ENCODE results near the gene MAN1A1.
"Not testable (repeated sequence)": the region's sequence is repeated elsewhere in the genome, so short reads cannot be mapped to it uniquely, and the experiment has no call there.

MAN1A1 gene

DNA sequence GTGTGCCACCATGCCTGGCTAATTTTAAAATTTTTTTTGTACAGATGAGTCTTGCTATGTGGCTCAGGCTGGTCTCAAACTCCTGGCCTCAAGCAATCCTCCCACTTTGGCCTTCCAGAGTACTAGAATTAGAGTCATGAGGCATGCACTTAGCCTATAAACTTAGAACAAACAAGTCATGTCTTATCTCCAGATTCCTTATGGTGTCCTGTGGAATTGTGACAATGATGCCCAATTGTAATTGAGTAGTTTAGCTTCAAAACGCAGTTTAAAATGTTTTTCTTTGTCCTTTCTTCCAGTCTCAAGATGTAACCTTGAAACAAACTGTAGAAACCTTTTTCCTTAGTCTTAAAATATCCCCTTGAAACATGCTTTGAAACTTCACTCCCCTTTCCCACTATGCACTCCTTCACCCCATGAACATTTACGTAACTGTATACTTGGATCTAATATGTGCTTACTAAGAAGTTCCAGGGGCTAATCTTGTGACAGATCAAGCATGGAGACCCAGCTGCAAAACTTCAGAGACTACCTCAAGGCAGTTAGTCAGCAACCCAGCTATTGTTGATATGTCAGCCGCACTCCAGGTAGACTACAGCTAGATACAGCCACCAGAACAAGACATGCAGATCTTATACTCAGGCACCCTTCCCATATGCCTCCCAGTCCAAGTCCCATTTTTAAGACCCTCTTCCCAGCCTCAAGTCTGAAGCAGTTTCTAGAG, 46.2 kb downstream of the MAN1A1 start:
- no peak for DNase-seq (ENCODE audit: low read depth in 2 of 2)

DNA sequence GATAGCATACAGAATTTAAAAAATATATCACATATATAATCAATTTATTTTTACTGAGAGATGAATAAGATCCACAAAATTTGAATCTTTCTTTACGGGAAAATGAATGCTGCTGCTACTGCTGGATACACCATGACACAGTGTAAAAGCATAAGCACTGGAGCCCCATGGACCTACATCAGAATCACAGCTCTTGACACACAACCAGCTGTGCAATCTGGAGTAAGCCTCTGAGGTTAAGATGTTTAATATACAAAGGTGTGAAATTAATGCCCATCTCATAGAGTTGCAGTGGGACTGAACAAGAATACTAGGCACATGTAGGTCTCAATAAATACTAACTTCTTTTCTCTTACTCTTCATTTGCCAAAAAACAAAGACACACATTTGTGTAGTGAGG, 48.1 kb downstream of the MAN1A1 start:
- DNase-seq (ENCODE audit: low read depth in 2 of 2): no peak

DNA sequence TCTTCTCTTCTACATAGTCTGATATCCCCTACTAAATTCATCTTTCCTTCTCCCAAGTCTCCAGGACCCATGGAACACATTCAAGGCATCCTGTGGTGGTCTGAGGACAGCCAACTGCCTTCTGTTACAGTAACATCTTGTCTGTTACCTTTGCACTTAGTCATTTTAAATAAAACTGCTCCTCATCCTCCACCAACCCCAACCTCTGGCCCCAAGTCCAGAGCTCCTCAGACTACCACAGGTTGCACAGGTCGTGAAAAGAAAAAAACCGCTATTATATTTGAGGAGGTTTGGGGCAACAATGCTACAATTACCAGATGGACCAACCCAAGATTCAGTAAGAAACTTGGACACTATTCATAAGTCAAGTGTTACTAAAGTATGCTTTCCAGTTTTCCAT, 49.9 kb downstream of the MAN1A1 start:
- no peak for DNase-seq (ENCODE audit: low read depth in 2 of 2)

GRCh38 chr6:119297049-119297448, 52.5 kb downstream of the MAN1A1 start:
- DNase-seq (ENCODE audit: low read depth in 2 of 2): no peak

DNA sequence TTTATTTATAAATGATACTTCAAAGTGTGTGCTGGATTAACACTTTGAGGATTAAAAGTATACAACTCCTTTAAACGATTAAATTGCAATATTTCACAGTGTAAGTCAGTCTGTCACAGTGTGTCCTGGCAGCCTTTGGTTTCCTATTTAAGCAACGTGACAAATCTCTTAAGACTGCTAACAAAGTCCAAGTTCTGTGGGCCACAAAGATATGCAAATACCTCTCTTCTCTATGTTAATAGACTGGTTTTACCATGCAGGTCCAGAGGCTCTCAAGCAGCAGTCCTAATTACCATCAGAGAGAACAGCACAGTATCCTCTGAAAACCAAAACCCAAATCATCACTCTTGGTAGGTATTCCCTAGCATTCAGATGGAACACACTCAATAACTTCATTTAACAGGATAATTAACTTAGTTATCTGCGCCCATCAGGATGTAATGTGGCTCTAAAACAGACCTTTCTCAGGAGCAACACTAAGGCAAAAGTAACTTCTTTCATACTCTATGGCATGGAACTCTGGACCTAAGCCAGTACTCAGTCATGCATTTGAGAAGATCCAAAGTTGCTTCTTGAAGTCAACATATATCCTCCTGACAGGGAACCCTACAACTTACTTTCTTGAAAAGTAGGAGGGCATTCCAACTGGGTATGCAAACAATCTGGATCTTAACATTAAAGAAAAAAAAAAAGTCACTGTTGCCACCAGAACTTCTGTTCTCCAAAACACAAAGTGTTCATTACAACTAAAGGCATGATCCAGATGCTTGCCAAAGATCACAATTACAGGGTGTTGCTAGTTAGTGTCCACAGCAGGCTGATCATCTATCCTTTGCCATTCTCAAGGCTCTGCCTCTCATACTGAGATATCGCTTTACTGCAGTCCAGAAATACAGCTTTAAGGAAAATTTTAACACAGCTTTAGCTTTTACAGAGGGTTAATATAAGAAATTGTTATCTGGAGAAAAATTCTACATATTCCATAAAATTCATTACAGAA, 53.2 kb downstream of the MAN1A1 start:
- no peak for DNase-seq (ENCODE audit: low read depth in 2 of 2)

DNA sequence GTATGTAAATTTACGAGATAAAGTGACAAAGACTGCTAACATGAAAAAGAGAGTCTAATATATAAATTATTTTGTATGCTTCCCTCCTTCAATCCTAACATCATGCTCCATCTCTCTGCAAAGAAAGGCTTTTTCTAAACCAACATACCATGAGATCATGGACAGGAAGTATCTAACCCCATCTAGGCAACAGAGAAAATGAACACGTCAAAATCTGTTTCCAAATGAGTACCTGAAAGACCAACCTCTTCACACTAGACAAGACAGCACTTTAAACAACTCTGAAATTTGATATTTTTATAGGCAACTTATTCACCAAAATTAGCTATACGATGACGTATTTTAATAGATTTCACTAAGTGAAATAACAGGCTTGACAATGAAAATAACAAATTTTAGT, 54.6 kb downstream of the MAN1A1 start:
- no peak for DNase-seq (ENCODE audit: low read depth in 2 of 2)

GRCh38 chr6:119291060-119291459, 58.5 kb downstream of the MAN1A1 start:
- DNase-seq (ENCODE audit: low read depth in 2 of 2): not testable (repeated sequence)

- DNase-seq (ENCODE audit: low read depth in 2 of 2): no peak
Measured at GRCh38 chr6:119290306-119290705, 59.3 kb downstream of the MAN1A1 start.

- no peak for DNase-seq (ENCODE audit: low read depth in 2 of 2)
Measured at GRCh38 chr6:119289651-119290050, 59.9 kb downstream of the MAN1A1 start.

- peak in 1 of 2 experiments; percentile 24 for DNase-seq (ENCODE audit: low read depth in 2 of 2)
Measured at GRCh38 chr6:119285908-119286625, 63.5 kb downstream of the MAN1A1 start.

DNA sequence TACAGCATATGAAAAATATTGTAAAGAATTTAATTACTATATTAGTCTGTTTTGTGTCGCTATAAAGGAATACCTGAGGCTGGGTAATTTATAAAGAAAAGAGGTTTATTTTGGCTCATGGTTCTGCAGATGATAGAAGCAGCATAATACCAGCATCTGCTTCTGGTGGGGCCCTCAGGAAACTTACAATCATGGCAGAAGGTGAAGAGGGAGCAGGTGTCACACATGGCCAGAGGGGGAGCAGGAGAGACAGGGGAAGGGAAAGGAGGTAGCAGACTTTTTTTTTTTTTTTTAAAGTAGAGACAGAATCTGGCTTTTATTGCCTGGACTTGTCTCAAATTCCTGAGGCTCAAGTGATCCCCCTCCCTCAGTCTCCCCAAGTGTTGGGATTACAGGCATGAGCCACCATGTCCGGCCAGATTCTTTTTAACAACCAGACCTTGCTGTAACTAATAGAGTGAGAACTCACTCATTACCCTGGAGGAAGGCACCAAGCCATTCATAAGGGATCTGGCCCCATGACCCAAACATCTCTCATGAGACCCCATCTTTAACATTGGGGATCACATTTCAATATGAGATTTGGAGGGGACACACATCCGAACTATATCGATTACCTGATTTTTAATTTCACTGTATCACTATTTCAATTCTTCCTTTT, 64.6 kb downstream of the MAN1A1 start:
- no peak for DNase-seq (ENCODE audit: low read depth in 2 of 2)

GRCh38 chr6:119283979-119284545, 65.5 kb downstream of the MAN1A1 start:
- DNase-seq (ENCODE audit: low read depth in 2 of 2): no peak

DNA sequence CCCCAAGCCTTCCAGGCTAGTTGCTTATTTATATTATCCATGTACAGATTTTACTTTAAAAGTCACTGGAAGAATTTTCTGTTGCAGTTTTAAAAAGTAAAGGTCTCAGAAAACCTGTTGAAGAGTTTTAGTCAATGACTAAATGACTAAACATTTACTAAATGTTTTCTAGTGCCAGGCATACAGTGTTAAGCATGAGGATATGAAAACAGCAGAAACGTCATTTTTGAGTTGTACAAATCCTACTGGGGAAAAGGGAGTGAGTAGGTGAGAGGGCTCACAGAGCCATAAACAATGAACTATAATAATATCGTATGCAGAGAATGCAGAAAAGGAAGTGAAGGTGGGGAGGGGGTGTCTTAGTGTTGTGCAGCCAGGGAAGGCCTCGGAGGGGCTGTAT, 66.3 kb downstream of the MAN1A1 start:
- no peak for DNase-seq (ENCODE audit: low read depth in 2 of 2)

DNA sequence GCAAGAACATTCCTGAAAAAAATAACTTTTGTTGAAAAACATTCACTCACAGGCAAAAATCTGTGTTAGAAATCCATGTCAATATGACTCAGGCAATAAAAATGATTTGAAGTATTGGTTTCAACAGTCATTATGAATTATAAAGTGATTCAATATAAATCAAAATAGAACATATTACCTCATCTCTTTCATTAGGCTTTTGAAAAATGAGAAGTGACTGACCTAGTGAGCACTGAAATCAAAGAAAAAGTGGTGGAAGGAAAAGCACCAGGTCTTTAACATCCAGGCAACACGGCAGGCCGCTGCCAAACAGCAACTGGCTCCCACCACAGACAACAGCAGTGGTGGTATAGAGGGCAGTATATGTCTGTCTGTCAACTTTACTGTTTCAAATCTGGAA, 68.9 kb downstream of the MAN1A1 start:
- DNase-seq (ENCODE audit: low read depth in 2 of 2): no peak

- DNase-seq (ENCODE audit: low read depth in 2 of 2): no peak
Measured at GRCh38 chr6:119280080-119280479, 69.5 kb downstream of the MAN1A1 start.

GRCh38 chr6:119278625-119279024, 70.9 kb downstream of the MAN1A1 start:
- no peak for DNase-seq (ENCODE audit: low read depth in 2 of 2)

GRCh38 chr6:119277052-119277451, 72.5 kb downstream of the MAN1A1 start:
- DNase-seq (ENCODE audit: low read depth in 2 of 2): no peak

DNA sequence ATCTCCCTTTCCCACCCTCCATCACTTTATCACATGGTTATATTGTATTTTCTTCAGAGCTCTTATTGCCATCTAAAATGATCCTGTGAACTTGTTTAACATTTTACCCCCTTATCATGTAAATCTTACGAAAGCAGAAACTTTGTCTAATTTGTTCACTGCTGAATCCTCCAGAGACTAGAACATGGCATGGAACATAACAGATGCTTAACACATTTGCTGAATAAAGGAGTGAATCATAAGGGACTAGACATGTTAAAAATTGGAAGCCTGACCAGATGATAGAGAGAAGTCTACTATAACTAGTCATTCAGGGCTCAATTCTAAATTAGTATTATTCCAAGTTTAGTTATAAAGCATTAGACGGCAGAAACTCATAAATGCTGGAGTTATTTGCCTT, 73.3 kb downstream of the MAN1A1 start:
- DNase-seq (ENCODE audit: low read depth in 2 of 2): peak in 1 of 2 experiments; percentile 31

GRCh38 chr6:119274197-119274595, 75.4 kb downstream of the MAN1A1 start:
- peak in 1 of 2 experiments; percentile 29 for DNase-seq (ENCODE audit: low read depth in 2 of 2)

- DNase-seq (ENCODE audit: low read depth in 2 of 2): peak; percentile 85 to 86
Measured at GRCh38 chr6:119273272-119274196, 76.0 kb downstream of the MAN1A1 start.
